HL-60/S4 treated with retinoic acid at 250 ng/mL for 4 days and 3 days (cell line): ENCODE results near the gene ADCY1.

Experiments used
- in situ Hi-C: fragments of 300-500 bp; cut with MboI; formaldehyde crosslinking; loops from 2 replicates; pipeline ENCODE4 v1.7.0; 2022; ENCODE audit warnings: low sequenced_read_pairs

Gene ADCY1

GRCh38 chr7:45576249-45576929, 2.2 kb downstream of the ADCY1 start:
- in situ Hi-C loops: no loop called here

GRCh38 chr7:45578022-45578421, 3.9 kb downstream of the ADCY1 start:
- in situ Hi-C loops: no loop called here

- in situ Hi-C loops: no loop called here
These were observed 4.3 kb downstream of the ADCY1 start for GRCh38 chr7:45578467-45578866.

GRCh38 chr7:45579391-45579801, 5.2 kb downstream of the ADCY1 start:
- in situ Hi-C loops: no loop called here

GRCh38 chr7:45580053-45580872, 6.1 kb downstream of the ADCY1 start:
- in situ Hi-C loops: no loop called here

- in situ Hi-C loops: no loop called here
These were observed 7.2 kb downstream of the ADCY1 start for GRCh38 chr7:45581271-45581780.

GRCh38 chr7:45582136-45582749, 8.1 kb downstream of the ADCY1 start:
- in situ Hi-C loops: no loop called here

GRCh38 chr7:45582868-45583277, 8.7 kb downstream of the ADCY1 start:
- in situ Hi-C loops: no loop called here

GRCh38 chr7:45583296-45583695, 9.1 kb downstream of the ADCY1 start:
- in situ Hi-C loops: no loop called here

GRCh38 chr7:45584261-45585210, 10.4 kb downstream of the ADCY1 start:
- in situ Hi-C loops: no loop called here

- in situ Hi-C loops: no loop called here
These were observed 11.5 kb downstream of the ADCY1 start for GRCh38 chr7:45585628-45586027.

- in situ Hi-C loops: no loop called here
These were observed 12.7 kb downstream of the ADCY1 start for GRCh38 chr7:45586542-45587520.

- in situ Hi-C loops: no loop called here
These were observed 14.3 kb downstream of the ADCY1 start for GRCh38 chr7:45588466-45588865.

GRCh38 chr7:45589061-45589460, 14.9 kb downstream of the ADCY1 start:
- in situ Hi-C loops: no loop called here

GRCh38 chr7:45589915-45590678, 15.9 kb downstream of the ADCY1 start:
- in situ Hi-C loops: no loop called here

- in situ Hi-C loops: no loop called here
These were observed 16.5 kb downstream of the ADCY1 start for GRCh38 chr7:45590679-45591057.

GRCh38 chr7:45591101-45591906, 17.1 kb downstream of the ADCY1 start:
- in situ Hi-C loops: no loop called here
